Anterior cingulate cortex (tissue), 58 donors: ENCODE results near the gene ADA.

ENCODE experiments used
- DNase-seq, 58 donors: peaks; one replicate each; lab custom pipeline; 2025; lab: John Stamatoyannopoulos, UW

Gene ADA

GRCh38 chr20:44586289-44586911 lies 65.1 kb downstream of the ADA start:
- no peak for DNase-seq

DNA sequence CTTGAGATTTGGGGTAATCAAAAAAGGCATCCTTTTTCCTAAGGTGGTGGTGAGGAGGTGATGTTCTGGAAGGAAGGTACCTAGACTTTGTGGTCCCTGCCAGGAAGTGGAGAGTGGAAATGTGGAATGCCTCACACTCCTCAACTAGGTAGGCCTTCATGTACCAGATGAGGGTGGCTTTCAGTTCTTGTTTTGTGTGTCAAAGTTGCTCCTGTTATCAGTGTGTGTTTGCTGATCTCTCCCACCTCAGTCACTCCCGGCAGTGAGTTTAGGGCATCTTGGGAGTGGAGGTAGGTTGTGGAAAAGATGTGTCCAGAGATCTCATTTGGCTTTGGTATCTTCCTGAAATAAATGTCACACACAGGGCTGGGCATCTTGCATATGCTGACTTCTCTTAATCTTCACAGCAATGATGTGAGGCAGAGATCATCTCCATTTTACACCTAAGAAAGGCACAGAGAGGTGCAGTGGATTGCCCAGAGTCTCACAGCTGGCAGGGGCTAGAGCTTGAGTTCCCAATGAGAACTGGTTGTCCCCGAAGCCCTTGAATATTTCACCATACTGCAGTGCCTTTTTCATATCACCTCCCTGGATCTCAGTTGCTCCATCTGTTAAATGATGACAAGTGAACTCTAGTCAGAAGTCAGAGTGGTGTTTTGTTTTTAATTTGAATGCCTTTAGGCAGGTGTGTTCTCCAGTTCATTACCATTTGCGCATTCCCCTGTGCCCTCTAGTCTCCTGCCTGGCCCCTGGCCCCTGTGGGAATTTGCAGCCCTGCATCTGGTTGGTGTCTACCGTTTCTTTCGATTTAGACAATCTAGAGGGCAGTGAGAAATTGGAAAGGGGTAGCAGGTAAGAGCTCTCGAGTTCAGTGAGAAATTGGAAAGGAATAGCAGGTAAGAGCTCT lies 66.2 kb downstream of the ADA start:
- DNase-seq: no peak

DNA sequence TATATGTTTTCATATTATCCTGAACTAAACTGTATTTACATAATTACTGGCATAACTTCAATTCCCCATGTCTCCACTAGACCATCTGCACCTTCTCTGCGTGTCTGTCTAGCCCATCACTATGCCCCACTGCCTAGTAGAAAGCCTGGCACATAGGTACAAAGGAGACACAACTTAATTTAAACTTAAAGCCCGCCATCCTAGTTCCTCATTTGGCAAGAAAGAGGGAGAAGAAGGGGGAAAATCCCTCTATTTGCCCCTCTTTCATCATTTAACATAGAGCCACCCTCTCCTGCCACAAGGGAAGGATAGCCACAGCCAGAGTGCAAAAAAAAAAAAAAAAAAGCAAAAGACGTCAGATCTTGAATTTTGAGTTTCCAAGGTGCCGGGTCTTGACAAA lies 67.3 kb downstream of the ADA start:
- DNase-seq: no peak

- DNase-seq: no peak
These were observed 68.3 kb downstream of the ADA start for GRCh38 chr20:44583157-44583556.

GRCh38 chr20:44582311-44583025 lies 69.0 kb downstream of the ADA start, which contains the start of gene PKIG:
PKIG (plus strand) TSS chr20:44582579; CDS start chr20:44614557, 31,978 bp downstream.
- no peak for DNase-seq

- DNase-seq: no peak
These were observed 70.0 kb downstream of the ADA start for GRCh38 chr20:44581515-44581914.

GRCh38 chr20:44580581-44581268 lies 70.8 kb downstream of the ADA start:
- no peak for DNase-seq

DNA sequence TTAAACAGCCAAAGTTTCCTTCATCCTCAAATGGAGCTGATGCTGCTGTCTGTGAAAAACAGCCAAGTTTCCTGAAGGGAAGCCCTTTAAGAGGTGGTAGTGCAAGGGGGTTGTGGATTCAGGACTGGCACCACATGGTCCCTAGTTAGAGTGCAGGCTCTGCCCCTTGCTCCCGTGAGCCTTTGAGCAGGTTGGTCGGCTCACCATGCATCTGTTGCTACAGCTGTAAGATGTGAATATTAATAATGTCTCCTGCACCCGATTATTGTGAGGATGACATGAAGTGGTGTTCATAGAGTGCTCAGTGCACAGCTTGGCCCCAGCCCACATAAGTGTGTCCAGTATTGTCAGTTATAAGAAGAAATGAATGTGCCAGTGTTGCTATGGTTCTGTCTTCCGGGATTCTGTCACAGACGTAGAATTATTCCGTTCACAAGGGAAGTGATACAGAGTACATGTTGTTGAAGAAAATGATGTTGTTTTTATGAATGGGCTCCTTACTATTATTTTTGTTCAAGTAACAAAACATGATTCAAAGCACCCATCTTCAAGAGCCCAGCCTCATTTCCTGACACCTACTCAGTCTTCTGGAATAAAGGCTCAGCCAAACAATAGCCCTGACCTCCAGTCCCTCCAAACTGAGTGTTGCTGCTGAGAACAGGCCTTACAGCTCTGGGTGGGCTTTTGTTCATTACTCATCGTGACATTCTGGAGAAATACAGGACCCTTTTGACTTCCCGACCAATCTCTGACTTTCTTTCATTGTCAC lies 72.0 kb downstream of the ADA start:
- peak in 1 of 58 donors; percentile 1 for DNase-seq

GRCh38 chr20:44576297-44576696 lies 75.2 kb downstream of the ADA start:
- no peak for DNase-seq

GRCh38 chr20:44574372-44574771 lies 77.1 kb downstream of the ADA start:
- DNase-seq: no peak

DNA sequence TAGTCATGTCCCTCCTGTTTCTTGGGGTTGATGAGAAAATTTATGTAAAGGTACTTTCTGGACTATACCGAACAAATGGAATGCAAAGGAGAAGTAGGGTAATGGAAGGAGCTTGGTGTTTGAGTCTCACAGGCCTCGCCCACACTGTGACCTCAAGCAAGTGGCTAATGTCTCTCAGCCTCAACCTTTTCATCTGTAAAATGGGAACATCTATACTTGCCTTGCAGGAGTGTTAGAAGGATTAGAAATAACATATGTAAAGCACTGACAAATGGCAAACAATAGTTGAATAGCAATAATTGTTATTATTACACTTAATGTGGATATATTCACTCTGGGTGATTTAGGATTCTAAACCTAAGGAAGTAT lies 78.0 kb downstream of the ADA start:
- no peak for DNase-seq

GRCh38 chr20:44572551-44573500 lies 78.7 kb downstream of the ADA start:
- peak in 53 of 58 donors; percentile 23 to 82 (median 62) for DNase-seq

DNA sequence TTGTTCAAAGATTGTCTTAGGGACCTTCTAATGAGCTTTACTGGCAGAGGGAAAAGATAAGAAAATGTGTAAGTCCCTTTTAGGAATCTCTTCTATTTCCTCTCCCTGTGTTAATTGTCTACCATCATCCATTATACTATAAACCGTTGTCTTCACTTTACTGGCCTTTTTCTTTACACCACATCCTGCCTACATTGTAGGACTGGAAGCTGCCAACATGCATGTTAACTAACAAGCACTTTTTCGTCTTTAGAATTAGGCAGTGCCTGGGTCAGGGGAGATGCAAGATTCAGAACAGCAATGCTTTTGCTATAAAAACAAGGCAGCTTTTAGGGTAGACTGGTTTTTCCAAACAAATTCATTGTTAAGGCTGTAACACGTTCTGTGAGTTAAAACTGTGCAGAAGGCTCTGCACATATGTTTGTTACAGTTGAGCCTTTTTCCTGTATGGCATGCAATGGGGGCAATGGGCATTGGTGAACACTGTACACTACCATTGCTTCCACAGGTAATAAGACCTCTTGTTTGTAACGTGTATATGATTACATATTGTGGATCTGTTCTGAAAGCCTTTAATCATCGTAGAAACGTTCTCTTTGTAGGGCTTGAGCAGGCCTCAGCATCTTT lies 80.0 kb downstream of the ADA start:
- DNase-seq: no peak

GRCh38 chr20:44570367-44570766 lies 81.1 kb downstream of the ADA start:
- DNase-seq: no peak
